GM18870 (cell line): ENCODE data around the gene TCOF1.

ENCODE experiments used
- ATAC-seq: cut with Tn5 transposase; IDR thresholded peaks from one replicate; pipeline ENCODE4 v1.9.1; 2021; ENCODE audit warnings: moderate library complexity; ENCODE audit not compliant: unreplicated experiment

The TCOF1 gene

DNA sequence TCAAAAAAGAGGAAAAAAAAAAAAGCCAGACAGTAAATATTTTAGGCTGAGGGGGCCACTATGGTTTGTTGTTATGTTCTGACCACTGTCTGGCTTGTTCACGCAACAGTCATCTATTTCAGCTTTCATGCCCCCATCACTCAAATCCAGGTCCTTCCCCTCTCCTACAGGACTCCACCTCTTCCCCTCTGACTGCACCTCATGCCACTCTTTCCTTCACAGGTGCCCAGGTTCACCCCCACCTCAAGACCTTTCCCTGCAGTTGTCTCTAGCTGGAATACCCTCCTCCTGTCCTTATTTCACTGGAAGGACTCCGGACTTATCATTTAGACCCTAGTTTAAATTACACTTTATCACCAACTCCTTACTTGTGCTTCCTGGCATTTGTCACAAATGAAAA lies 88.6 kb downstream of the TCOF1 start:
- no peak for ATAC-seq

DNA sequence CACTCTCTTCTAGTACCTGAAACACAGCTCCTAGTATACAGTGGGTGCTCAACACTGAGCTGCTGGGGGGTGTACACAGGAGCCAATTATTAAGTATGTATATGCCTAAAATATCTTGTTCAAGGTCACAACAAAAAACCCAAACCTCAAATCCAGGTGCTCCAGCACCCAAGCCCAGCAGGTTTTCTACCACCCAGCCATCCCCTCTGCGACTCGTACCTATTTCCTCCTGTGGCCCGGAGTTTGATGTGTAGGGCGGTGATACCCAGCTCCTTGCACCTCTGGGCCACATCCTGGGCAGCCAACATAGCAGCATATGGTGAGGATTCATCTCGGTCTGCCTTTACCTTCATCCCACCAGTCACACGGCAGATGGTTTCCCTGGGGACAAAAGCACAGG lies 89.1 kb downstream of the TCOF1 start:
- no peak for ATAC-seq

DNA sequence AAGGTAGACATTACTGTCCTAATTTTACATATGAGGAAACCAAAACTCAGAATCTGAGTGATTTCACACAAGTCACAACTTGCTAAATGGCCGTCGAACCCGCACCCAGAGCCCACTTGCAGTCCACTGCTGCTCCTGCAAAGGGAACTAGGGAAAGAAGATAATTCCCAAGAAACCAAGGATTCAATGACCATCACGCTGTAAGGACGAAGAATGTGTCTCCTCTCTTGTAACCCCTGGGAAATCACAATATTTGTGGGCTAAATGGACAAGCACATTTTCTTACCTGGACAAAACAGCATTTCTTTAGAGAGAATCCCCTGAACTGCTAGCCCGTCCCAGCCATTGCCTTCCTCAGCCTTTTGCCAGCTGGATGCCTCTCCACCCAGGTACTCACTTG lies 89.7 kb downstream of the TCOF1 start:
- no peak for ATAC-seq

DNA sequence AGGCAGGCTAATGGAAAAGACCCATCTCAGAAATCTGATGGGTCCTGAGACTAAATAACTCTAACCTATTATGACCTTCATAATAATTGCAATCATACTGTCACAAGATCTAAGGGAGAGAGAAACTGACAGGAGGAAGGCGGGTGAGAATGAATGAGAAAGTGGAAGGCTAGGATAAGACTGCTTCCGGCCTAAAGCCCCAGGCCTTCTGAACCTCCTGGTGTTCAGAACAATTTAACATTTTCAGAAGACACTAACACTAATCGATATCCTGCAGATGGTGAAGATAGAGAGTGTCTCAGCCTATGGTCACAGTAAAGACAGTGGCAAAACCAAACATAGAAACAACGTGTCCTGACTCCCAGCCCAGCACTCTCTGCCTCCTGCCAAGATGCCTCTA lies 90.8 kb downstream of the TCOF1 start:
- no peak for ATAC-seq

DNA sequence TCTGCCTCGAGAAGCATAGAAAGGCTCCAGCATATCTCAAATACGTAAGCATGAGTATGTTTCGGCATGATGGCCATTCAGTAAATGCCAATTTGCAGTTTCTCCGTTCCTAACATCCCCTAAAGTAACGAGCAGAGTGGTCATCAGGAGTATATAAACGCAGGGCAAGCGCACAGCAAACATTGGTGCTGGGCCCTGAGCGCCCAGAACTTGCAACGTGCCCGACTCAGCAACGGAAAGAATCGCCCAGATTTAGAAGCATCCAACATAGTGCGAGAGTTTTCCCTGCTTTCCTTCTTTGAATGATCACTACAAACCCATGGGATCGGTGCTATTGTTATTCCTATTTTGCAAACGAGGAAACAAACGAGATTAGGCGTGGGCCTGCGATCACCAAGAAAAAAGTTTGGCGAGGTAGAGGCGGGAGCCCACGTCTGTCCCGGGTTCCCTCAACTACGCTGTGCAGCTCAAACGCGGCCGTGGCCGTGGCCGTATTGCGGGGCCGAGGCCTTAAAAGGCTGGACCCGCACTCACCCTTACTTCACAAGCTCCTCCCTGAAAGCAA lies 91.5 kb downstream of the TCOF1 start:
- ATAC-seq: no peak
